Measurements from ENCODE around the gene IMP4.
A peak's percentile ranks its signal among the peaks of the same experiment; 100 is the strongest.

IMP4 gene

GRCh38 chr2:130338793-130339345 lies 3.8 kb upstream of the IMP4 start:
- TF ChIP-seq CTCF (IDR thresholded peaks at IDR 0.05; ENCODE audit: low read depth, low read length, missing control alignments), result no peak
- DNase-seq, result no peak
- in situ Hi-C loops (cut with HindIII; ENCODE audit: low pct_ligation_motif_present, low sequenced_read_pairs), result no loop called here

GRCh38 chr2:130339885-130340745 lies 2.6 kb upstream of the IMP4 start:
- in situ Hi-C loops (cut with HindIII; ENCODE audit: low pct_ligation_motif_present, low sequenced_read_pairs), result no loop called here
- peaks cover 2% of the 10 kb centered on the region for H3K36me3 ChIP-seq (replicated peaks)
- H3K27me3 ChIP-seq (replicated peaks), result no peaks in the 10 kb centered on the region
- no peak for DNase-seq
- H3K4me3 ChIP-seq (ENCODE audit: low read depth, low read length), result no peak overlapping the region
- H3K27ac ChIP-seq, result no peak overlapping the region
- no peak for TF ChIP-seq CTCF (IDR thresholded peaks at IDR 0.05; ENCODE audit: low read depth, low read length, missing control alignments)

More at GRCh38 chr2:130338793-130339345, 3.8 kb upstream of the IMP4 start:
- H3K4me3 ChIP-seq (ENCODE audit: low read depth, low read length), result no peak overlapping the region
- H3K36me3 ChIP-seq (replicated peaks), result no peaks in the 10 kb centered on the region
- H3K27ac ChIP-seq, result no peak overlapping the region
- H3K27me3 ChIP-seq (replicated peaks), result no peaks in the 10 kb centered on the region

GRCh38 chr2:130341562-130342019 lies 1.1 kb upstream of the IMP4 start:
- H3K27ac ChIP-seq, result no peak overlapping the region
- no peak for TF ChIP-seq CTCF (IDR thresholded peaks at IDR 0.05; ENCODE audit: low read depth, low read length, missing control alignments)
- DNase-seq, result no peak
- in situ Hi-C loops (cut with HindIII; ENCODE audit: low pct_ligation_motif_present, low sequenced_read_pairs), result no loop called here
- peaks cover 17% of the 10 kb centered on the region for H3K36me3 ChIP-seq (replicated peaks)
- peak overlapping the region; percentile 86 for H3K4me3 ChIP-seq (ENCODE audit: low read depth, low read length)
- no peaks in the 10 kb centered on the region for H3K27me3 ChIP-seq (replicated peaks)

- Histone ChIP-seq H3K36me3 (replicated peaks) (peaks cover 22% of the 10 kb centered on the region), H3K27me3 (replicated peaks) (no peaks in the 10 kb centered on the region), H3K27ac (peak overlapping the region; percentile 80), H3K4me3 (ENCODE audit: low read depth, low read length) (peak overlapping the region; percentile 86)
- DNase-seq, result peak; percentile 90
- in situ Hi-C loops (cut with HindIII; ENCODE audit: low pct_ligation_motif_present, low sequenced_read_pairs), result no loop called here
- no peak for TF ChIP-seq CTCF (IDR thresholded peaks at IDR 0.05; ENCODE audit: low read depth, low read length, missing control alignments)
Measured at GRCh38 chr2:130342020-130342532, 621 bp upstream of the IMP4 start.

GRCh38 chr2:130344578-130344977 lies 1.9 kb downstream of the IMP4 start:
- no peak for DNase-seq
- H3K36me3 ChIP-seq (replicated peaks), result peaks cover 35% of the 10 kb centered on the region
- no peak overlapping the region for H3K4me3 ChIP-seq (ENCODE audit: low read depth, low read length)
- no peak overlapping the region for H3K27ac ChIP-seq
- in situ Hi-C loops (cut with HindIII; ENCODE audit: low pct_ligation_motif_present, low sequenced_read_pairs), result no loop called here
- TF ChIP-seq CTCF (IDR thresholded peaks at IDR 0.05; ENCODE audit: low read depth, low read length, missing control alignments), result no peak
- no peaks in the 10 kb centered on the region for H3K27me3 ChIP-seq (replicated peaks)

All from brain microvascular endothelial cell (primary cell).